Endothelial cell of umbilical vein (primary cell): ENCODE data around the gene USP49. TPM values are rescaled to one million over a fixed set of nuclear protein-coding genes. Genes with fewer than 3 reads are reported as not detected.
A peak's percentile ranks its signal among the peaks of the same experiment; 100 is the strongest.

Experiments used
- BruUV-seq: library from RNA; stranded (reverse); fragments of 400-500 nt; replicated peaks from 2 replicates; lab custom pipeline; 2021; lab: Mats Ljungman, UMichigan
- CTCF ChIA-PET: fragments of 300-600, 350-600 bp; sonication (Branson Sonifier 250); formaldehyde crosslinking; loops from one replicate; lab custom pipeline; 2021; ENCODE audit warnings: antibody characterized with exemption, inconsistent platforms; lab: Charles Lee
- POLR2A ChIA-PET: fragments of 300-600, 350-600 bp; sonication (Branson Sonifier 250); formaldehyde crosslinking; loops from one replicate; lab custom pipeline; 2021; ENCODE audit warnings: antibody characterized with exemption, inconsistent platforms; lab: Charles Lee
- DNase-seq: peaks from one replicate; pipeline ENCODE4 v3.0.0-alpha.2; 2011; ENCODE audit warnings: low read depth, low spot score
- FAIRE-seq: peaks from 2 replicates; lab custom pipeline; 2011; peaks lifted over from hg19 to GRCh38; lab: Jason Lieb, UNC
- H2AFZ ChIP-seq: 2 replicates; pipeline ENCODE4 v1.6.0; 2012; ENCODE audit warnings: low read depth, low read length, control low read depth, inconsistent platforms
- H3K27ac ChIP-seq: 2 replicates; pipeline ENCODE4 v1.5.1; 2011; ENCODE audit warnings: low read depth, mild to moderate bottlenecking, control low read depth, low read length, moderate library complexity; ENCODE audit not compliant: insufficient read depth
- H3K27me3 ChIP-seq, 2 experiments: 2 replicates each; pipeline versions ENCODE4 v1.6.0 to v1.6.1; 2011; ENCODE audit warnings: low read length in 2 of 2, mixed read lengths in 1 of 2; ENCODE audit not compliant: control insufficient read depth in 2 of 2, insufficient read depth in 2 of 2
- H3K36me3 ChIP-seq, 2 experiments: 2 replicates in 1 of 2; 3 replicates in 1 of 2; pipeline ENCODE4 v1.5.1; 2011; ENCODE audit warnings: low read length in 2 of 2, mild to moderate bottlenecking in 1 of 2, moderate library complexity in 1 of 2; ENCODE audit not compliant: control insufficient read depth in 2 of 2, insufficient read depth in 2 of 2; ENCODE audit errors: extremely low read depth in 1 of 2
- H3K4me1 ChIP-seq: 3 replicates; pipeline ENCODE4 v1.5.1; 2011; ENCODE audit warnings: mild to moderate bottlenecking, low read length; ENCODE audit not compliant: control insufficient read depth, insufficient read depth; ENCODE audit errors: extremely low read depth
- H3K4me2 ChIP-seq: 2 replicates; pipeline ENCODE4 v1.6.1; 2011; ENCODE audit warnings: low read length, control low read depth, mixed read lengths; ENCODE audit not compliant: insufficient read depth
- H3K4me3 ChIP-seq, 3 experiments: fragments of 200-600 bp in 1 of 3; sonication (generic), shearing (Covaris generic) in 1 of 3; replicated peaks in 1 of 3; 2 replicates each; pipeline ENCODE4 v1.5.1; 2011 to 2016; ENCODE audit warnings: control low read depth in 3 of 3, low read length in 3 of 3, mild to moderate bottlenecking in 2 of 3, inconsistent platforms in 1 of 3, low read depth in 1 of 3, moderate library complexity in 1 of 3; ENCODE audit not compliant: insufficient read depth in 1 of 3
- H3K79me2 ChIP-seq: 2 replicates; pipeline ENCODE4 v1.6.0; 2012; ENCODE audit warnings: low read length, inconsistent platforms; ENCODE audit not compliant: control insufficient read depth, insufficient read depth
- H3K9ac ChIP-seq: replicated peaks from 2 replicates; pipeline ENCODE3; 2011; ENCODE audit warnings: low read length, control low read depth; ENCODE audit not compliant: insufficient read depth; ENCODE audit errors: extremely low read depth
- H3K9me1 ChIP-seq: replicated peaks from 3 replicates; pipeline ENCODE4 v1.6.0; 2011; ENCODE audit warnings: mild to moderate bottlenecking, low read length; ENCODE audit not compliant: control insufficient read depth, insufficient read depth; ENCODE audit errors: extremely low read depth
- H3K9me3 ChIP-seq: replicated peaks from 2 replicates; pipeline ENCODE4 v1.5.1; 2012; ENCODE audit warnings: low read length, inconsistent platforms; ENCODE audit not compliant: control insufficient read depth, insufficient read depth
- H4K20me1 ChIP-seq: replicated peaks from 2 replicates; pipeline ENCODE3; 2011; ENCODE audit warnings: mild to moderate bottlenecking, low read length; ENCODE audit not compliant: control insufficient read depth, insufficient read depth; ENCODE audit errors: extremely low read depth
- FOS ChIP-seq: IDR thresholded peaks from 2 replicates; pipeline ENCODE4 v1.6.1; 2011; ENCODE audit warnings: mild to moderate bottlenecking, low read length, moderate library complexity, borderline replicate concordance; ENCODE audit not compliant: insufficient read depth
- GATA2 ChIP-seq: IDR thresholded peaks from 2 replicates; pipeline ENCODE4 v1.7.0; 2011; ENCODE audit warnings: low read depth, mild to moderate bottlenecking, moderate library complexity, mixed read lengths, low read length; ENCODE audit not compliant: insufficient read length, insufficient read depth
- JUN ChIP-seq: IDR thresholded peaks from 2 replicates; pipeline ENCODE4 v1.6.1; 2011; ENCODE audit warnings: borderline replicate concordance, low read depth; ENCODE audit not compliant: insufficient read length, insufficient read depth
- MYC ChIP-seq: IDR thresholded peaks from one replicate; pipeline ENCODE4 v1.6.1; 2011; ENCODE audit warnings: mild to moderate bottlenecking, low read depth, low read length
- POLR2A ChIP-seq: IDR thresholded peaks from 2 replicates; pipeline ENCODE4 v1.6.1; 2012; ENCODE audit warnings: low read depth, mild to moderate bottlenecking, control low read depth, low read length
- dilution Hi-C: fragments of 300-500 bp; cut with MboI; formaldehyde crosslinking; loops from one replicate; pipeline ENCODE4 v1.15.0; 2019; ENCODE audit warnings: low sequenced_read_pairs; ENCODE audit not compliant: extremely low pct_ligation_motif_present
- intact Hi-C: fragments of 100-400 bp; cut with micrococcal nuclease; formaldehyde crosslinking; loops from one replicate; pipeline ENCODE4 v1.10.0; 2022
- polyA plus RNA-seq, 4 experiments: library from polyadenylated mRNA; depleted of rRNA in 3 of 4; stranded (reverse) in 3 of 4; unstranded in 1 of 4; fragments of >200 nt; gene quantifications; 2 replicates each; pipeline versions ENCODE4 v1.2.1 to v1.2.3, GENCODE V29; 2011 to 2012; ENCODE audit warnings: missing spikeins in 1 of 4
- total RNA-seq: library from RNA; stranded (reverse); gene quantifications from 2 replicates; pipeline ENCODE4 v1.2.3, GENCODE V29; 2021
- TF ChIP-seq, protein P1 (sequence below): IDR thresholded peaks from 2 replicates; pipeline ENCODE4 v1.6.1; 2011; ENCODE audit not compliant: insufficient read depth, insufficient read length

The USP49 gene
- total and polyA plus RNA-seq, 2 donors (not counting 3 experiments of a cell fraction or from before 2014, with no cell fraction given) = 2.4 to 4.1 TPM

GRCh38 chr6:41939176-41939847, 44.1 kb upstream of the USP49 start:
- H3K9me3 ChIP-seq = no peaks in the 10 kb centered on the region

DNA sequence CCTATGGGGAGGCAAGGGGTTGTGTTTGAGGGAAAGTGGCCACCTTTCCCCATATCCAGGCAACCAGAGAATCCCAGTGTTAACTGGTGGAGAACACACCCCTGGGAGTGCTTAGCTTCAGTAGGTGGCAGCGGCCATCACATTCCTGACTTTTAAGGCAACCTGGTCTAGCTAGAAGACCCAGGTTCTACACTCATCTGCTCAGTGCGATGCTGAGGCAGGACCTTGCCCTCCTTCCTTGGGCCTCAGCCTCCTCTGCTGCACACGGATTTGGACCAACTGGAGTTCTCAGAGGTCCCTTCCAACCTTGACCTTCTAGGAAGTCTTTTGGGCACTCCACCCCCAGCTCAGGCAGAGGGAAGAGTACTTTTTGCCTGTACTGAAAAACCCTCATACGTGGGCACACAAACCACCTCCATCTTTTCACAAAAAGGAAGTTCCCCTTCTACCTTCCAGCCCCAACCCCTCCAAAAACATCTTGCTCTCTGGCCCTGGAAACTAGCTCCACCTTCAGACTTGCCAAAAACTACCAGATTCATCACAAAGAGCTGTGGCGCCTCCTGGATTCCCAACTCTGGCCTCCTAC, 43.5 kb upstream of the USP49 start:
- no TSS peak for BruUV-seq
- DNase-seq (no peak), FAIRE-seq (peak; percentile 35)
- H3K27me3 ChIP-seq = no peaks in the 10 kb centered on the region
- H3K79me2 ChIP-seq = peaks cover 47% of the 10 kb centered on the region
- H3K9me1 ChIP-seq = no peaks in the 10 kb centered on the region
- TF ChIP-seq POLR2A = peak; percentile 10
- TF ChIP-seq JUN = no peak
- TF ChIP-seq GATA2 = no peak
- TF ChIP-seq, protein P1, sequence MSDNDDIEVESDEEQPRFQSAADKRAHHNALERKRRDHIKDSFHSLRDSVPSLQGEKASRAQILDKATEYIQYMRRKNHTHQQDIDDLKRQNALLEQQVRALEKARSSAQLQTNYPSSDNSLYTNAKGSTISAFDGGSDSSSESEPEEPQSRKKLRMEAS = no peak
- no peak for TF ChIP-seq MYC
- no peak overlapping the region for H3K4me3 ChIP-seq
- H3K4me2 ChIP-seq = no peak overlapping the region
- H3K9me3 ChIP-seq = no peaks in the 10 kb centered on the region
- ChIA-PET CTCF (interaction anchor here (0.7 to 8.5 kb wide), 12 partner anchors 9 to 157 kb away, joined by 3 to 149 read pairs (median 6); partner anchors contain the start of genes BYSL, MED20 and TOMM6), POLR2A (interaction anchor here (1.2 kb wide), 1 partner anchor 17 kb away, joined by 3 read pairs; the partner anchor contains the start of genes BYSL and MED20)
- intact Hi-C loops = no loop called here
- H3K4me1 ChIP-seq = peaks cover 34% of the 10 kb centered on the region
- H4K20me1 ChIP-seq = no peaks in the 10 kb centered on the region
- no peak overlapping the region for H2AFZ ChIP-seq
- H3K36me3 ChIP-seq = peaks cover 17 to 27% of the 10 kb centered on the region in 2 experiments
- no peak overlapping the region for H3K27ac ChIP-seq
- H3K9ac ChIP-seq = no peak overlapping the region
- dilution Hi-C loops = no loop called here

More at GRCh38 chr6:41939176-41939847, 44.1 kb upstream of the USP49 start:
- Histone ChIP-seq H4K20me1 (no peaks in the 10 kb centered on the region), H3K27ac (no peak overlapping the region), H3K4me1 (peaks cover 34% of the 10 kb centered on the region), H3K36me3 (peaks cover 16 to 26% of the 10 kb centered on the region in 2 experiments), H3K9ac (no peak overlapping the region), H3K9me1 (no peaks in the 10 kb centered on the region), H2AFZ (no peak overlapping the region), H3K4me2 (peak overlapping the region; percentile 60), H3K4me3 (no peak overlapping the region), H3K27me3 (no peaks in the 10 kb centered on the region), H3K79me2 (peaks cover 47% of the 10 kb centered on the region)
- BruUV-seq = no TSS peak
- dilution Hi-C loops = no loop called here
- peak; percentile 55 for FAIRE-seq
- DNase-seq = no peak
- ChIA-PET POLR2A (interaction anchor here (1.0 to 1.2 kb wide), 3 partner anchors 18 to 152 kb away, joined by 3 to 4 read pairs (median 3); partner anchors contain the start of genes BYSL, MED20 and TOMM6), CTCF (interaction anchor here (0.7 to 8.5 kb wide), 14 partner anchors 10 to 158 kb away, joined by 3 to 149 read pairs (median 4); partner anchors contain the start of genes BYSL, MED20 and TOMM6)
- intact Hi-C loops = no loop called here
- TF ChIP-seq GATA2 = no peak
- no peak for TF ChIP-seq FOS
